Measurements from ENCODE around the gene ZNF3. TPM values are rescaled to one million over a fixed set of nuclear protein-coding genes. Genes with fewer than 3 reads are reported as not detected.

Gene ZNF3
- total RNA-seq, 1 donor from 2014 or later: 37.0 TPM

DNA sequence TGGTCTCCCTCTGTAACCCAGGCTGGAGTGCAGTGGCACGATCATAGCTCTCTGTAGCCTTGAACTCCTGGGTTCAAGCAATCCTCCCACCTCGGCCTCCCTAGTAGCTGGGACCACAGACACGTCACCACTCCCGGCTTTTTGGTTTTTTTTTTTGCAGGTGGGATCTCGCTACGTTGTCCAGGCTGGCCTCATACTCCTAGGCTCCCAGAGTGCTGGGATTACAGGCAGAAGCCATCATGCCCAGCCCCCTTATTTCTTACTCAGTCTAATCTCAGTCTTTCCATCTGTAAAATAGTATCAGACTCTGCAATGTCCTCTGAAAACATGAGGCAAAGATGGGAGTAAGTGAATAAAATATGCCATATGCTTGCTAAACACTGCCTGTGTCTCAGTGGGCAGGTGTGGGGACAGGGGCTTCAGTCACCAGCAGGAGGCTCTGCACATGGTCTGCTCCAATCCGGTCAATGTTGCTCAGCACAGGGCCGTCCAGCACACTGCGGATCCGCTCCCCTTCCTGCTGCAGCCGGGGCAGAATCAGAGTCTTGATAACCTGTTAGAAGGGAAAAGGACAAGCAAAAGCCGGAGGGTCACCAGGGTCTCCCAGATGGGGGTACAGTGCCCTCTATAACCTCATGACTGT is 28.1 kb upstream of the ZNF3 start:
- no peak for DNase-seq (ENCODE audit: low read depth)

DNA sequence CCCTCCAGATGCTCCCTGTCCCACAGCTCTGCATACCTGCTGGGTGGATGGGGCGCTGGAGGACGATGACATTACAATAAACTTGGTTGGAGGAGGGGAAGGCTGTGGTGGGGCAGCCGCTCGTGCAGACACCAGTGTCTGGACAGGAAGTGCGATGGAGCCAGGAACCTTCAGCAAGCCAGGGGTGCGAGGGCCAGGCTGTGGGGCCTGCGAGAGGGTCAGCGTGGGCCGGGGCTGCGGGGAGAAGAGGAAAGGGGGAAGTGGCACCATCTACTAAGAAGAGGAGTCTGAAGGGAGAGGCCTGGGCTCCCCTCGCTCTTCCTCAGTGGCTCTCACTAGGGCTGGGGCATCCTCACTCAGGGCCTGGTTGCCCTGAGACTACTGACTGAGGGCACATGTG is 26.4 kb upstream of the ZNF3 start:
- DNase-seq (ENCODE audit: low read depth): no peak

DNA sequence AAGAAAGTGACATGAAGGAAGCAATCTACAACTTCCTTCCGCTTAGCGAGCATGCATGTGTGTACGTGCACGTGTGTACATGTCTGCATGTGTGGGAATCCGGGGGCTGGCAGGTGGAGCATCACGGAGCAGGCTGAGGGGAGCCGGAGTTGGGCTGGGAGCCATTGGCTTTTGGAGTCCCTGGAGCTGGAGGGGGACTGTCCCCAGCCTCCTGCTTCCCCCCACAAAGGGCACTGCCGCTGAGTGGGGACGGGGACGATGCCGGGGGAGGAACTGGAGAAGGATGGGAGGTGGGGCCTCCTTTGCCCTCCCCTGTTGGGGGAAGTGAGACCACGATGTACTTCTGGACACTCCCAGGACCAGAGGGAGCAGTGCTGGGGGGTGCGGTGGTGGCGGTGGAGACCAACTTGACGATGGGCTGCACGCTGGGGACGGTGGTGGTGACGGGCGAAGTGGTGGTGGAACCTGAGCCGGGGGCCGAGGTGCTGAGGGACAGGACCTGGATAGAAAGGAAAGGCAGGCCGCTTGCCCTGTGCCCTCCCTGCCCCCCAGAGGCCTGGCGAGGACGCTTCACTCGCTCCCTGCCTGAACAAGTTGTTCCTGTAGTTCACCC is 25.7 kb upstream of the ZNF3 start:
- DNase-seq (ENCODE audit: low read depth): no peak

DNA sequence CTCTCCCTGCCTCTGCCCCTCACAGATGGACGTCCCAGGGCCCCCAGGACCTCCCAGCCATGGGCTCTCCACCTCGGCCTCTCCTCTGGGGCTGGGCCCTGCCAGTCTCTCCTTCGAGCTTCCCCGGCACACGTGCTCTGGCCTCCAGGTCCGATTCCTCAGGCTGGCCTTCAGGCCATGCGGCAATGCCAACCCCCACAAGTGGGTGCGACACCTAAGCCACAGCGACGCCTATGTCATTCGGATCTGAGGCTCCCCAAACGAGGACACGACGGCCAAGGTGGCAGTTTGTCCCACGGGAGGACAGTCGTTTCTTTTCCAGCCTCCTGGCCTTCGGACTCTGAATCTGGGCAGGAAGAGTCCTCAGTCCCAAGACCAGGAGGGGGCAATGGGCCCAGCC is 25.1 kb upstream of the ZNF3 start:
- DNase-seq (ENCODE audit: low read depth): no peak

DNA sequence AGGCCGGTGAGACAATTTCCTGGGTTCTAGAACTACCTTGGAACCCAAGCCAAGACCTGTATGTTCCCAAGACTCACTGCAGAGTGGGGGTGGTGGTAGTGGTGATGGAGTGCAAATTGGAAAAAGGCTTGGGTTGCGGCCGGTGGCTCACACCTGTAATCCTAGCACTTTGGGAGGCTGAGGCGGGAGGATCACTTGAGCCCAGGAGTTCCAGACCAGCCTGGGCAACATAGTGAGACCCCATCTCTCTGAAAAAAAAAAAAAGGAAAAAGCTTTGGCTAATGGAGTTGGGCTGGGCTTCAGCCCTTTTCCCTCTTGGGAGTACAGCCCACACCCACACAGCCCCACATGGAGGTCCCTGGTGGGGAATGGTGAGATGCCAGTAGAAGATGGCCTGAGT is 24.0 kb upstream of the ZNF3 start:
- no peak for DNase-seq (ENCODE audit: low read depth)

DNA sequence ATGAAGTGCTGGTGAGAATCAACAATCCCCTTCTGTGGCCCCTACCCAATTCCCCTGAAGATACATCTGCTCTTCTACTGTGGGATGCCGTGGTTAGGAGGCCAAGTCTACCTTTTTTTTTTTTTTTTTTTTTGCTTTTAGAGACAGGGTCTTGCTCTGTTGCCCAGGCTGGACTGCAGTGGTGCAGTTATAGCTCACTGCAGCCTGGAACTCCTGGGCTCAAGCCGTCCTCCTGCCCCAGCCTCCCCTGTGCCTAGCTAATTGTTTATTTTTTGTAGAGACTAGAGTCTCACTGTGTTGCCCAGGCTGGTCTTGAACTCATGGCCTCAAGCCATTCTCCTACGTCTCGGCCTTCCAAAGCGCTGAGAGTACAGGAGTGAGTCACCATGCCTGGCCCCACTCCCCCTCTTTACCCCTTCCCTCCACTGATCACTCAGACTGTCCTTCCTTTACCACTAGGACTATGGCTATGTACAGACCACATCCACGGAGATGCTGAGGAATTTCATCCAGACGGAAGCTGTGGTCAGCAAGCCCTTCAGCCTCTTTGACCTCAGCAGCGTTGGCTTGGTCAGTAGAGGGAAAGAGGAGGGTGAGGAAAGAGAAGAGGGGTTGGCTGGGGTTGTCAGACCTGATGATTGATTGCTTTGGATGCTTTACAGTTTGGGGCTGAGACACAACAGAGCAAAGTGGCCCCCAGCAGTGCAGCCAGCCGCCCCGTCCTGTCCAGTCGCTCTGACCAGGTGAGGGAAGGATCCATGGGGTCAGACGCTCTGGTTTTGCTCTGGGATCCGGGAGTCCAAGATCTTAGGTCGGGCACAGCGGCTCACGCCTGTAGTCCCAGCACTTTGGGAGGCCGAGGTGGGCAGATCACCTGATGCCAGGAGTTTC is 21.7 kb upstream of the ZNF3 start:
- peak; percentile 58 for DNase-seq (ENCODE audit: low read depth)

DNA sequence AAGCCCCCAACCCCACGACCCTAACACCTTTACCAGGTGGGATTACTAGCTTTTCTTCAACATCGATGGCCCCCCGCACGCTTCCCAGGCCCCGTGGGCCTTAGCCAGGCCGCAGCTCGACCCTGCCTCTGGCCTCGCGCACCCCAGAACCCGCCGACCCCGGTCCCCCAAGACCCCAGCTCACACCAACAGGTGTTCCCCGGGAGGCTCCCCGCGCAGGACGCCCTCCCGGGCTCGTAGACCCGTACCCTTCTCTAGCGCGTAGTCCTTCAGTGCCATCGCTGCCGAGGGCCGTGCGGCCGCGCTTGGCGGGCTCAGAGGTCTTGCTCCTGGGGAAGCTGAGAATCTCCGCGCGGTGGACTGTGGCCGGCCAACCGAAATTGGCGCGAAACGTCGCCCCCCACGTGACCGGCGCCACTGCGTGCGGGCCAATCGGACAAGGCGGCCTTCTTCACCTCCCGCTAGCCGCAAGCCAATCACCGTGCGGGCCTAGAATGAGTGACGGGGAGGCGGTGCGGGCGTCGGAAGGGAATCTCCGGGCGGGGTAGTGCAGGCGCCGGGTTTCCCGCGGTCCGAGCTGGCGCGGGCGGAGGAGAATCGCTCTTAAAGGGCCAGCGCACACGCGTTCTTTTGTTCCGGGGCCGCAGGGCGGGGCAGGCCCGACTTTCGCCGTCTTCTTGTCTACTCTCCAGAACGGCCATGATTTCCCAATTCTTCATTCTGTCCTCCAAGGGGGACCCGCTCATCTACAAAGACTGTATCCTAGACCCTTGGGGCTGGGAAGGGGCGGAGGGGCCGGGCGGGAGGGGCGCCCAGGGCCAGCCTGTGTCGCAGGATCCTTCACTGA is 19.7 kb upstream of the ZNF3 start, which contains the start of the genes AP4M1 and MCM7:
AP4M1 (plus strand) TSS at position 628 of the 847 bp plus-strand sequence; CDS start at position 700, 72 bp downstream.
MCM7 (minus strand) TSS at position 382 of the 847 bp plus-strand sequence; CDS start at position 279, 103 bp downstream.
- peak; percentile 91 for DNase-seq (ENCODE audit: low read depth)

DNA sequence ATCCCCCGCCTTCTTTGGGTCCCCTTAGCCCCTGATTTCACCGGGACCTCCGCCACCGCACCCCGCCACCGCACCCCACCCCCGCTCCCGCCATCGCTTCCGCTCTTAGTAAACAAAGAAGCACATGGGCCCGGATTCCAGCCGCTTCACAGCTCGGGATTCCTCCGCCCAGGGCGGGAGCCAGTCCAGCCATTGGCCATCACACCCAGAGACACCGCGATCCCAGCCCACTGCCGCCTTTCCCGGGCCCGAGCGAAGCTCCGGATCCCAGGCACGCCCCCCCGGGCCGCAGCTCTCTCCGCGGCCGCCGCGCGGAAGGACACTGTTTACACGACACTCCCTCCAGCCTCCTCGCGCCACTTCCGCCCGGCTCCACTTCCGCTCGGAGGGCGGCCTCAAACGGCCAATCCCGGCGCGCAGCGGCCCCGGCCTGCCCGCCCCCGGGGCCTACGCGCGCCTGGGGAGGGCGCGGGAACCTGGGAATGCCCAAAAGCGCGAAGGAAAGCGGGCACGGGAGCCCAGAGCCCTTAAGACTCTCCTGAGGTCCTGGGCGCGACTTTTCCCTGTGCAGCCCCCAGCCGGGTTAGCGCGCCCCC is 19.0 kb upstream of the ZNF3 start:
- peak; percentile 89 for DNase-seq (ENCODE audit: low read depth)

DNA sequence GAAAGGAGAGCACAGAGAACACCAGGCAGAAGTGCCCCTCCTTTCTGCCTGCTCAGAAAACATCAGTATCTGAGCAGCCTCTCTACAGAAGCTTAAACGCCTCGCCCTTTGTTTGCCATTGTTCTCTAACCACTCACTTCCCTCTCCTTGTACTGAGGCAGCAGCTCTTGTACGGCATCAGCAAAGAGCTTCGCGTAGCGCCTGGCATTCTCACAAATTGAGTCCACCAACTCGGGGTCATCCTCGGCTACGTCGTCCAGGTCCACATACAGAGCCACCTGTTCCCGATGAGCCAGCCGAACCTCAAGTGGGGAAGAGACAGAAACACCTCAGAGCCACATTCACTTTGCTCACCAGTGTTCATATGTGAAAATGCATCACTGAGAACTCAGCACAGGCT is 17.9 kb upstream of the ZNF3 start:
- no peak for DNase-seq (ENCODE audit: low read depth)

DNA sequence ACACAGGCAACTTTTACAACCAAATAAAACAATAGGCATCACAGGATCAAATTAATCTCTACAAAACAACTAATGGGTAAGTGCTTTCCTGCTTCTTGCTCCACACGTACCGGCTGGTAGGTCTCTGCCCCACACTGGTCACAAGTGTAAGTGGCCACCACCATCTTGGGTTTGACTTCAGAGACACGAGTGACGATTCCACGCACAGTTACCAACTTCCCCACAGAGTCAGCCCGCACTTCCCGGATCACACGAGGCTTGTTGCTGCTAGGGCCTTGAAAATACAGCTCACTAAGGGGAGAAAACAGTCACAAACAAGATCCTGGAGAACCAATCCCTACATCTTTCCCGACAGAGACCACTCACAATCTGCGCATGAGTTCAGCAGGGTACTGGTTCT is 17.4 kb upstream of the ZNF3 start:
- no peak for DNase-seq (ENCODE audit: low read depth)

DNA sequence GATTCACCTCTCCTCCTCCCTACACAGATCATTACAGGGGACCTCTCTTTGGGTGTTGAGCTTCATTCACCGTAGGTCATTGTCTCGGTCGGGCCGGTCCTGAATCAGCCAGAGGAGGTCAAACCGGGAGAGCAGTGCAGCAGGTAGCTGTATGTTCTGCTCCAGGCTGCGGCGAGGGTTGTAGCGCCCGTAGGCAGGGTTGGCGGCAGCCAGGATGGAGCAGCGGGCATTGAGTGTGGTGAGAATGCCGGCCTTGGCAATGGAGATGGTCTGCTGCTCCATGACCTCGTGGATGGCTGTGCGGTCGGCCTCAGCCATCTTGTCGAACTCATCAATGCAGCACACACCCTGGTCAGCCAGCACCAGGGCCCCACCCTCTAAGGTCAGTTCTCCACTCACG is 14.2 kb upstream of the ZNF3 start:
- no peak for DNase-seq (ENCODE audit: low read depth)

DNA sequence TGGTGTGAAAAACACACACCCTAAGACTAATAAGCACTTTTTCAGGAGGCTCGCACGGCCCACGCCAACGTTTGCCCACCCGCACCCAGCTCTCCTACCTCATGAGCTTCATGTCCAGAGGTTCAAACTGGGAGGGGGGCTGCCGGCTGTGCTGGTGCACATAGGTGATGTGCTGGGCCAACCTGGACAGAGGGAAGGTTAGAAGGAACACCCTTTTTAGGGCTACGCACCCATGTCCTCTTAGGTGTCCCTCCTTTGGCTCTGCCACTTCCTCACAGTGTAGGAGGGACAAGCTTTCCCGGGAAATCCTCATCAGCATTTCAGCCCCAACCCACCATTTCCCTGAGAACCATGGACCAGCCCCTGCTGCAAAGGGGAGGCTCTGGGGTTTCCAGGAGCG is 13.8 kb upstream of the ZNF3 start:
- no peak for DNase-seq (ENCODE audit: low read depth)

DNA sequence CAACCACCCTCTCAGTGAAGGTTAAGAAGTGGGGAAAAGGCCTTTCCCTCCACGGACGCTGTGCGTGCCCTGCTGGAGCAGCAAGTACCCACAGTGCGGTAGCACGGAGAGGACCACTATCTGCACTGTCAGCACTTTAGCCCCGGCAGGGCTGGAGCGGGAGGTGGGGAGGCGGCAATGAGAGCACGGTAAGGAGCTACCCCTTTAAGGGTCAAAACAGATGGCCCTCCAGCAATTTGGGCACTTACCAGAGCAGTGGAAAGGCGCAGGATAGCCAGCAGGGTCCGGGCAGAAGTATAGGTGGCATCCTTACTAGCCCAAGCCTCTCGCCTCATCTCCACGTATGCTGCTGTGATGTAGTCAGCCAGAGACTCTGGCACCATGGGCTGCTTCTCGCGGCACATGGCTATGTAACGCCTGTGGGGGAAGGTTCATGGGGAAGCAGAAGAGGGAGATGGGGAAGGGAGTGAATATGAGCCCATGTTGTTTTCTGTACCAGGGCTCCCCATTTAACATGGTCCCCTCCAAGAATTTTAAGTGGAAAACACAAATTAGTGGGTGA is 12.5 kb upstream of the ZNF3 start:
- no peak for DNase-seq (ENCODE audit: low read depth)

DNA sequence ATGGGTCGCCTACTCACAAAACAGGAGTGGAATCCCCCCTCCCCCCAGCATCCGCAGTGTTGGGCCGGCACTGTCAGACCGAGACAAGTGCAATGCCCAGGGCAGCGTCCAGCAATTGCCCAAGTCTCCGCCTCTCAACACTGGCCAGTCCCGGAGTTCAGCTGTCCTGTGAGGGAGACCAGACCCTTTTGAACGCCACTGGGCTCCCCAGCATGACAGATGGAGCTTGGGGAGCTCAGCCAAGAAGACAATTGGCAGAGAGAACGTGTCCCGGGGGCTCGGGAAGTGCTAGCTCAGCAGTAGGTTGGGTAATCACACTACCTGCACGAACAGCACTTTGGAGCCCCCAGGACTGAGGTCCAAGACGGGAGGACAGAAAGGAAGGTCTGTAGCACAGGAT is 12.0 kb upstream of the ZNF3 start:
- DNase-seq (ENCODE audit: low read depth): no peak

DNA sequence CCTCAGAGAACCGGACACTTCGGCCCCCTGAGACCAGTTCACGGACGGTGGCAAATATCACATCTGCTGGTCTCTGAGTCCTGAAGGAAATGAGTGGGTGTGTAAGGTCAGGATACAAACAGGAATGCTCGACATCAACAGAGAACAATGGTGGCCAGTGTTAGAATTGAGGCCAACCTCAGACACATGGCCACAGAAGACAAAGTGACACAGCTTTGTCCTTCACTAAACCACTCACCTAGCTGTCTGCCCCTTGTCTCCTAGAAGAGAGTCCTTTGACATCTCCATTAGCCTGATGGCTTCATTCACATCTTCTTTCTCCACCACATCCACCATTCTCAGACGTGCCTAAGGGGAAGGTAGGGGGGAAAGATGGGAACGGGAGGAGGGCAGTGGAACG is 11.5 kb upstream of the ZNF3 start:
- DNase-seq (ENCODE audit: low read depth): no peak

DNA sequence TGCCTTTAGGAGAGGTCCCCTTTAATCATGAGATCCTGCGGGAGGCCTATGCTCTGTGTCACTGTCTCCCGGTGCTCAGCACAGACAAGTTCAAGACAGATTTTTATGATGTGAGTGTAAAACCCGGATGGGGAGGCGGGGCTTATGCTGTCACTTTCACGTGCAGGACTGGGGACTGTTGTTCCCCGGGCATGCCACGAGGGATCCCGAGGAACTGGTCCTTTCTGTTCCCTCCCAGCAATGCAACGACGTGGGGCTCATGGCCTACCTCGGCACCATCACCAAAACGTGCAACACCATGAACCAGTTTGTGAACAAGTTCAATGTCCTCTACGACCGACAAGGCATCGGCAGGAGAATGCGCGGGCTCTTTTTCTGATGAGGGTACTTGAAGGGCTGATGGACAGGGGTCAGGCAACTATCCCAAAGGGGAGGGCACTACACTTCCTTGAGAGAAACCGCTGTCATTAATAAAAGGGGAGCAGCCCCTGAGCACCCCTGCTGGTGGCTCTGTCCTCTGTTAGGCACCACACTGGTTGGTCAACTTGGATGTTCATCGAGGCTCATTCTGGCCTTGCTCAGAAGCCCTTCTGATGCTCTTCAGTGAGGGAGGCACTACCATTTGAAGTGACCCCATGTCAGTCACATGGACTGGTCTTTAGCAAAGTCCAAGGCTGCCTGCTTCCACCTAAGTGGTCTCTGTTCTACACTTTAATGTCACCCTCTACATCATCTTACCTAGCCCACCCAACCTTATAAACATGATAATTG is 10.1 kb upstream of the ZNF3 start:
- no peak for DNase-seq (ENCODE audit: low read depth)

DNA sequence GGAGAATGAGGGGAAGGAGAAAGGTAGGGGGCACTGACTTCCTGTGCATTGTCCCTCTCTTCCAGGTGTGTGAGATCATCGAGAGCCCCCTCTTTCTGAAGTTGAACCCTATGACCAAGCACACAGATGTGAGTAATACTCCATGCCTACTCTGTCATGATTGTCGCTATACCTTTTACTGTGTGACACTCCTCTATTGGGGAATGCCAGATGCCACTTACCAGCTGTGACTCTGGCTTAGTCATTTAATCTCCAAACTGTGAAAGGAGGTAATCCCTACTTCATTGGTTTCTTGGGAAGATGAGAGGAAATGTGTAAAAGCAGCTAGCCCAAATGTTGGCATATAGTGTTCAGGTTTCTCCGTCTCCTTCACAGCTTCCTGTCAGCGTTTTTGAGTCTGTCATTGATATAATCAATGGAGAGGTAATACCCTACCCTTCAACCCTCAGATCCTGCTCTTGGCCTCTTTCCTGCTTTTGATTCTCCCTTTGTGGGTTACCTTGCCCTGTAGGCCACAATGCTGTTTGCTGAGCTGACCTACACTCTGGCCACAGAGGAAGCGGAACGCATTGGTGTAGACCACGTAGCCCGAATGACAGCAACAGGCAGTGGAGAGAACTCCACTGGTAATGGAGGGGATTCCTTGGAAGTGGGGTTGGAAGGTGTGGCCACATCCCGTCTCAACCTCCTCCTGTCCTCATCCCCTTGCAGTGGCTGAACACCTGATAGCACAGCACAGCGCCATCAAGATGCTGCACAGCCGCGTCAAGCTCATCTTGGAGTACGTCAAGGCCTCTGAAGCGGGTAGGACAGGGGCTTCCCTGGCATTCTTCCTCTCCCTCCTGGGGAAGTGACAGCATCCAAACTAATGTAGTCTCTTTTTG is 9.2 kb upstream of the ZNF3 start:
- DNase-seq (ENCODE audit: low read depth): no peak

DNA sequence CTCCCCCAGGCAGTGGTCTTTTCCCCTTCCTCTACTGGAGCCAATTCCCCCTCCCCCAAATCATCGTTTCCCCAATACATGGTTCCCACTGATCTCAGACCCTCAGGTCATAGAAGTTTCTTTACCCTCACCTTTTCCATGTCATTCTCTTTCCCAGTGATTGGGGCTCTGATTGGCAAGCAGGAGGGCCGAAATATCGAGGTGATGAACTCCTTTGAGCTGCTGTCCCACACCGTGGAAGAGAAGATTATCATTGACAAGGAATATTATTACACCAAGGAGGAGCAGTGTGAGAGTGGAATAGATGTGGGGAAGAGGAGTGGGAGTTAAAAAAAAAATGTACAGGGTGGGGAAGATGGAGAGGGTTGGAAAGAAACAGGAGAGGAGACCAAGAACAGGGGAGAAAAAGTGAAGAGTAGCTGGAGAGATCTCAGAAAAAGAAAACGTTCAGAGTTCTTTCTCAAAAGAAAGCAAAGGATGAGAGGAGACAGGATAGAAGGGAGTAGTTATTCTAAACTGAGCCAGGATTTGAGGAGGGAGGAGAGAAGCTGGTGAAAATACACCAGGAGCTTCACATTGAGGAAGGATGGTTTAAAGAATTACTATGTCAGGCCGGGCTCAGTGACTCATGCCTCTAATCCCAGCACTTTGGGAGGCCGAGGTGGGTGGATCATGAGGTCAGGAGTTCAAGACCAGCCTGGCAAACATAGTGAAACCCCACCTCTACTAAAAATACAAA is 8.1 kb upstream of the ZNF3 start:
- DNase-seq (ENCODE audit: low read depth): no peak

Data from renal cortical epithelial cell (primary cell).